ENCODE measurements around the gene C1orf198. TPM values are rescaled to one million over a fixed set of nuclear protein-coding genes. Genes with fewer than 3 reads are reported as not detected.

Gene C1orf198
- polyA plus RNA-seq, 3 donors: 1.3 to 2.7 (median 1.6) TPM

DNA sequence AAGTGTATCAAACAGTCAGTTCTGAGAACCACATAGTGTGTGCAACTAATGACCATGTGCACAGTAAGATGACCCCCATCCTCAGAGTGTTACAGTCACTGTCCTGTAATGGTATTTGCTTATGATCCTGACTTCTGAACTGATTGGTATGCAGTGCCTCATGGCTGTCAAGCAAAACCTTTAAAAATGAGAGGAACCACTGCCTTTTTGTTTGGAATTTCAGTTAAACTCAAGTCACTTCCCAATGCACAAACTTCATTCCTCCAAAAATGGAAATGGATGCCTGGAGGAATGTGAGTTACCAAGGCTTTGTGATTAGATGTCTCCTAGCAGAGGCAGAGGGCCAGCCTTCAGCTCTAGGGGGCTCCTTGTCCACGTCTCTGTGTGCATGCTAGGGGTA, 10.5 kb downstream of the C1orf198 start:
- Mint-ChIP-seq H3K4me3 (no peak overlapping the region), H3K4me1 (peaks cover 5% of the 10 kb centered on the region), H3K9me3 (peaks cover 0 to 3% (median 2%) of the 10 kb centered on the region in 7 donors), H3K27me3 (ENCODE audit: low read depth in 3 of 3) (peaks cover 0 to 4% (median 0%) of the 10 kb centered on the region in 3 donors), H3K27ac (no peak overlapping the region), H3K36me3 (no peaks in the 10 kb centered on the region)
- H3K9ac ChIP-seq (ENCODE audit: insufficient read depth, low read length, poor library complexity, severe bottlenecking): no peak overlapping the region
- no peaks in the 10 kb centered on the region for H3K79me2 ChIP-seq (ENCODE audit: insufficient read depth, low read length)
- intact Hi-C loops (cut with micrococcal nuclease): no loop called here
- TF ChIP-seq, protein P1, sequence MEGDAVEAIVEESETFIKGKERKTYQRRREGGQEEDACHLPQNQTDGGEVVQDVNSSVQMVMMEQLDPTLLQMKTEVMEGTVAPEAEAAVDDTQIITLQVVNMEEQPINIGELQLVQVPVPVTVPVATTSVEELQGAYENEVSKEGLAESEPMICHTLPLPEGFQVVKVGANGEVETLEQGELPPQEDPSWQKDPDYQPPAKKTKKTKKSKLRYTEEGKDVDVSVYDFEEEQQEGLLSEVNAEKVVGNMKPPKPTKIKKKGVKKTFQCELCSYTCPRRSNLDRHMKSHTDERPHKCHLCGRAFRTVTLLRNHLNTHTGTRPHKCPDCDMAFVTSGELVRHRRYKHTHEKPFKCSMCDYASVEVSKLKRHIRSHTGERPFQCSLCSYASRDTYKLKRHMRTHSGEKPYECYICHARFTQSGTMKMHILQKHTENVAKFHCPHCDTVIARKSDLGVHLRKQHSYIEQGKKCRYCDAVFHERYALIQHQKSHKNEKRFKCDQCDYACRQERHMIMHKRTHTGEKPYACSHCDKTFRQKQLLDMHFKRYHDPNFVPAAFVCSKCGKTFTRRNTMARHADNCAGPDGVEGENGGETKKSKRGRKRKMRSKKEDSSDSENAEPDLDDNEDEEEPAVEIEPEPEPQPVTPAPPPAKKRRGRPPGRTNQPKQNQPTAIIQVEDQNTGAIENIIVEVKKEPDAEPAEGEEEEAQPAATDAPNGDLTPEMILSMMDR (IDR thresholded peaks at IDR 0.05): no peak
- no peaks in the 10 kb centered on the region for H3K9me3 ChIP-seq (replicated peaks in 1 of 2; ENCODE audit: control insufficient read depth in 1 of 2, insufficient read depth in 1 of 2, low read length in 2 of 2)
- no peaks in the 10 kb centered on the region for H3K4me1 ChIP-seq (ENCODE audit: control insufficient read depth in 1 of 2, insufficient read depth in 2 of 2, low read length in 2 of 2)
- WGBS (ENCODE audit: insufficient coverage): no CpG with 5 or more reads among the region's 1 CpG
- H3K4me2 ChIP-seq (replicated peaks; ENCODE audit: extremely low read depth, low read length, poor library complexity, severe bottlenecking): no peak overlapping the region
- no peak for DNase-seq
- no peak overlapping the region for H2AFZ ChIP-seq (ENCODE audit: insufficient read depth, low read depth, low read length, poor library complexity, severe bottlenecking)
- H3K4me3 ChIP-seq (replicated peaks in 1 of 3; ENCODE audit: low read depth in 2 of 3, low read length in 3 of 3): no peak overlapping the region
- H4K20me1 ChIP-seq (ENCODE audit: insufficient read depth, low read length): no peaks in the 10 kb centered on the region
- no peaks in the 10 kb centered on the region for H3K36me3 ChIP-seq (replicated peaks in 1 of 2; ENCODE audit: control insufficient read depth in 1 of 2, insufficient read depth in 2 of 2, low read length in 2 of 2)
- no peak overlapping the region for H3K27ac ChIP-seq (ENCODE audit: low read depth in 1 of 2, low read length in 2 of 2)
- no peaks in the 10 kb centered on the region for H3K27me3 ChIP-seq (ENCODE audit: control insufficient read depth in 2 of 2, insufficient read depth in 2 of 2, low read length in 2 of 2)

DNA sequence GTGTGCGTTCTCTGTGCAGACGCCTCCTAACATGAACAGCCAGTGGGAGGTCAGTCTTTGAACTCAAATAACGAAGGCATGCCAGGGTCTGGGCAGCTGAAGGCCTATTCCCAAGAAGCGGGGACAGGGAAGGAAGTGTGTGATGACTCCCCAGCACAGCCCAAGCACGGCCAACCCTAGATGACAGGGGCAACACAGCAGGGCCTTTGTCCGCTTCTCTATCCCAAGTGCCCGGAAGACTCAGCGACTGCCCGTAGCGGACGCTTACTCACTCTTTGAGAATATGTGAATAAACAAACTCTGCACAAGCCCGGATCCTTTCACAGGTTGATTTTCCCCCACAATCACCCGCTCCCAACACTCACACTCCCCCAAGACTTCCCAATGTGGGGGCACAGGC, 11.2 kb downstream of the C1orf198 start:
- Histone ChIP-seq H3K4me2 (replicated peaks; ENCODE audit: extremely low read depth, low read length, poor library complexity, severe bottlenecking) (no peak overlapping the region), H2AFZ (ENCODE audit: insufficient read depth, low read depth, low read length, poor library complexity, severe bottlenecking) (no peak overlapping the region), H3K27me3 (ENCODE audit: control insufficient read depth in 2 of 2, insufficient read depth in 2 of 2, low read length in 2 of 2) (no peaks in the 10 kb centered on the region), H3K9me3 (replicated peaks in 1 of 2; ENCODE audit: control insufficient read depth in 1 of 2, insufficient read depth in 1 of 2, low read length in 2 of 2) (no peaks in the 10 kb centered on the region), H3K4me3 (replicated peaks in 1 of 3; ENCODE audit: low read depth in 2 of 3, low read length in 3 of 3) (no peak overlapping the region), H3K4me1 (ENCODE audit: control insufficient read depth in 1 of 2, insufficient read depth in 2 of 2, low read length in 2 of 2) (no peaks in the 10 kb centered on the region), H3K9ac (ENCODE audit: insufficient read depth, low read length, poor library complexity, severe bottlenecking) (no peak overlapping the region), H4K20me1 (ENCODE audit: insufficient read depth, low read length) (no peaks in the 10 kb centered on the region), H3K79me2 (ENCODE audit: insufficient read depth, low read length) (no peaks in the 10 kb centered on the region), H3K36me3 (replicated peaks in 1 of 2; ENCODE audit: control insufficient read depth in 1 of 2, insufficient read depth in 2 of 2, low read length in 2 of 2) (no peaks in the 10 kb centered on the region), H3K27ac (ENCODE audit: low read depth in 1 of 2, low read length in 2 of 2) (no peak overlapping the region)
- no peak overlapping the region for H3K27ac Mint-ChIP-seq
- WGBS (ENCODE audit: insufficient coverage): 98% methylated on average over 11 of the region's 13 CpGs
- no peaks in the 10 kb centered on the region for H3K36me3 Mint-ChIP-seq
- H3K9me3 Mint-ChIP-seq: peaks cover 0 to 4% (median 3%) of the 10 kb centered on the region in 7 donors
- intact Hi-C loops (cut with micrococcal nuclease): no loop called here
- H3K4me1 Mint-ChIP-seq: peaks cover 5% of the 10 kb centered on the region
- TF ChIP-seq, protein P1 (IDR thresholded peaks at IDR 0.05): no peak
- H3K4me3 Mint-ChIP-seq: no peak overlapping the region
- no peak for DNase-seq
- H3K27me3 Mint-ChIP-seq (ENCODE audit: low read depth in 3 of 3): peaks cover 0 to 4% (median 0%) of the 10 kb centered on the region in 3 donors

Measured in CD14-positive monocyte (primary cell).